Colonic mucosa (tissue), 4 donors: Measurements from ENCODE around the gene SFSWAP. TPM values are rescaled to one million over a fixed set of nuclear protein-coding genes. Genes with fewer than 3 reads are reported as not detected.

ENCODE experiments used
- DNase-seq: peaks from one replicate; pipeline ENCODE4 v3.0.0-alpha.2; 2020
- H3K27ac ChIP-seq: fragments of 200-600 bp; one replicate; pipeline ENCODE4 v1.8.0; 2021
- H3K27me3 ChIP-seq: fragments of 200-600 bp; one replicate; pipeline ENCODE4 v1.8.0; 2021
- H3K36me3 ChIP-seq: fragments of 200-600 bp; one replicate; pipeline ENCODE4 v1.8.0; 2021
- H3K4me1 ChIP-seq: fragments of 200-600 bp; one replicate; pipeline ENCODE4 v1.8.0; 2021; ENCODE audit warnings: mild to moderate bottlenecking
- H3K4me3 ChIP-seq: fragments of 200-600 bp; one replicate; pipeline ENCODE4 v1.8.0; 2021
- H3K9ac ChIP-seq, 2 donors: one replicate each; pipeline ENCODE4 v1.7.0; 2013; ENCODE audit warnings: control low read depth in 2 of 2, low read depth in 2 of 2, low read length in 2 of 2
- H3K9me3 ChIP-seq: fragments of 200-600 bp; one replicate; pipeline ENCODE4 v1.8.0; 2021
- intact Hi-C: fragments of 100-400 bp; cut with DNase I; formaldehyde crosslinking; loops from one replicate; pipeline ENCODE4 v1.14.1; 2022
- total RNA-seq, 2 donors: library from RNA; stranded (reverse); fragmentation: NEBNext Ultra II Directional in 1 of 2; extraction: Animal tissue kit (Norgen Biotek cat#: 25700) in 1 of 2; gene quantifications; one replicate each; pipeline ENCODE4 v1.2.1, GENCODE V29; 2021
- TF ChIP-seq, protein P1 (sequence below): fragments of 200-600 bp; IDR thresholded peaks from one replicate; pipeline ENCODE4 v1.8.0; 2022; ENCODE audit warnings: antibody characterized with exemption, mild to moderate bottlenecking
- donor health status: healthy.
- donor health status: DM: no; HTN: no; CAD: no.
- donor health status: DM: no; HTN: no; CAD: no.

Gene SFSWAP
- total RNA-seq, 2 donors from 2014 or later: 28.2 to 35.6 TPM

DNA sequence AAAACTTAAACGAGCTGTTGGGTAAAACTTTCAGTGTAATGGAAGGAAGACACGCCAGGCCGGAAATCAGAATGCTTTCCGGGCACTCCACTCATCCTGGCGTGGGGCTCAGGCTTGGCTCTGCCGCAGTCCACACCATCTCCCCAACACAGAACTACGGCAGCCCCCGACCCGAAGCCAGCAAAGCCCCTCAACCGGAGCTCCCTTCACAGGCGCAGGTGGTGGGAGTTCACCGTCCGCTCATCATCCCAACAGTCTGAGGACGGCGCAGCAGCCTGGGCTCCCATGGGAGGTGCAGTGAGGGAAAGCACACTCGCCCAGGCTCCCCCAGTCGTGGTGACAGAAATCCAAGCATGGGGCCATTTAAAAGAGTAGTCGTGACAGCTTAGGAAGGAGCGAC, 106.4 kb downstream of the SFSWAP start:
- DNase-seq: no peak
- H3K9me3 ChIP-seq: no peaks in the 10 kb centered on the region

DNA sequence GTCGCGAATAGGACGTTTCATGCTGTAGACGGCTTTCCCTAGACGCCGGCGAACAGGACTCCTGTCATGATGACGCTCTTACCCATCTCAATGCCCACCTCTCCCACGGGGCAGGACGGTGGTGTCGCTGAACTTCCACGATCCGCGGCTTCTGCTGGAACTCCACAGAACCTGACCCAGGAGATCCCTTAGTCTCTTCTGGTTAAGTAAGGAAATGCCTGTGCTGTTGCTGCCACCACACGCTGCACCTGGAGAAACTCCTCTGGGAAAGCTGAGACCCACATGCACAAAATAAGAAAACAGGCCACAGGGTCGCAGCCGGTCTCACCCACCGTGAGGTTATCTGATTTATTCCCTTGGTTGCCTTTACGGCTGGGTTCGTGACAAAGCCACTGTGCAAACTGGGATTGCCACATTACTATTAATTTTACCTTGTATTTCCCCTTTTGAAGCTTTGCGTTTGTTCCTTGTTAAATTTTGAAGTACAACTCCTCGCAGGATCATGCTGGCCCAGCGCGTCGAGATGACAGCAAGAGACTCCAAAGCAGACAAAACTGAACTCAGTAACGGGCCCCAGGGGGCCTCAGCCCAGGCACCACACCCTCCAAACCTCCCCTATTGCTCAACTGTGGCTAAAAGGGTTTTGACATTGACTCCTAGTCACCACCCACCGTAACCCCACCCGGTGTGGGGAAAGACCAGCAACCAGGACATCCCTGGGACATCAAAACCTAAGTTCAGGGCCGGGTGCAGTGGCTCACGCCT, 108.1 kb downstream of the SFSWAP start:
- no peak overlapping the region for H3K27ac ChIP-seq
- no peaks in the 10 kb centered on the region for H3K36me3 ChIP-seq
- no peak overlapping the region for H3K4me3 ChIP-seq
- intact Hi-C loops: no loop called here
- H3K9me3 ChIP-seq: no peaks in the 10 kb centered on the region
- no peak overlapping the region for H3K9ac ChIP-seq
- TF ChIP-seq, protein P1, sequence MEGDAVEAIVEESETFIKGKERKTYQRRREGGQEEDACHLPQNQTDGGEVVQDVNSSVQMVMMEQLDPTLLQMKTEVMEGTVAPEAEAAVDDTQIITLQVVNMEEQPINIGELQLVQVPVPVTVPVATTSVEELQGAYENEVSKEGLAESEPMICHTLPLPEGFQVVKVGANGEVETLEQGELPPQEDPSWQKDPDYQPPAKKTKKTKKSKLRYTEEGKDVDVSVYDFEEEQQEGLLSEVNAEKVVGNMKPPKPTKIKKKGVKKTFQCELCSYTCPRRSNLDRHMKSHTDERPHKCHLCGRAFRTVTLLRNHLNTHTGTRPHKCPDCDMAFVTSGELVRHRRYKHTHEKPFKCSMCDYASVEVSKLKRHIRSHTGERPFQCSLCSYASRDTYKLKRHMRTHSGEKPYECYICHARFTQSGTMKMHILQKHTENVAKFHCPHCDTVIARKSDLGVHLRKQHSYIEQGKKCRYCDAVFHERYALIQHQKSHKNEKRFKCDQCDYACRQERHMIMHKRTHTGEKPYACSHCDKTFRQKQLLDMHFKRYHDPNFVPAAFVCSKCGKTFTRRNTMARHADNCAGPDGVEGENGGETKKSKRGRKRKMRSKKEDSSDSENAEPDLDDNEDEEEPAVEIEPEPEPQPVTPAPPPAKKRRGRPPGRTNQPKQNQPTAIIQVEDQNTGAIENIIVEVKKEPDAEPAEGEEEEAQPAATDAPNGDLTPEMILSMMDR: no peak
- no peak for DNase-seq
- no peaks in the 10 kb centered on the region for H3K4me1 ChIP-seq
- no peaks in the 10 kb centered on the region for H3K27me3 ChIP-seq

More for the DNA sequence above, 106.4 kb downstream of the SFSWAP start:
- Histone ChIP-seq H3K4me3 (no peak overlapping the region), H3K9ac (no peak overlapping the region), H3K27ac (no peak overlapping the region), H3K36me3 (no peaks in the 10 kb centered on the region), H3K27me3 (no peaks in the 10 kb centered on the region), H3K4me1 (no peaks in the 10 kb centered on the region)
- intact Hi-C loops: no loop called here
- TF ChIP-seq, protein P1: no peak

DNA sequence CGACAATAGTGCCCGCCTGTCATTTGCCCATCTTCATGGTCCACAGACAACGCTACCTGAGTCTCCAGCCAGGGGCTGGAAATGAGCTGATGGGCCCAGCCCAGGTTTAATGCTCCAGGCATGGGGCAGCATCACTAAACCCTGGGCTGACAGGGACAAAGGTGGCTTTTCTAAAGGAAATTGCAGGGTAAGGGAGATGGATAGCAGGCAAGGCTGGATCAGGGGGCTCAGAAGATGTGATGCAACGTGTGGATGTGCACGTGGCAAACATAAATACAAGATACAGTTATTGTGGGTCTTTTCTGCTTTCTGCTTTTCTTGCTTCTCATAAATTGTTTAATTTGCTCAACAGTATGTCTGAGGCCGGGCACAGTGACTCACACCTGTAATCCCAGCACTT, 113.6 kb downstream of the SFSWAP start:
- H3K9ac ChIP-seq: no peak overlapping the region
- no peak for DNase-seq

DNA sequence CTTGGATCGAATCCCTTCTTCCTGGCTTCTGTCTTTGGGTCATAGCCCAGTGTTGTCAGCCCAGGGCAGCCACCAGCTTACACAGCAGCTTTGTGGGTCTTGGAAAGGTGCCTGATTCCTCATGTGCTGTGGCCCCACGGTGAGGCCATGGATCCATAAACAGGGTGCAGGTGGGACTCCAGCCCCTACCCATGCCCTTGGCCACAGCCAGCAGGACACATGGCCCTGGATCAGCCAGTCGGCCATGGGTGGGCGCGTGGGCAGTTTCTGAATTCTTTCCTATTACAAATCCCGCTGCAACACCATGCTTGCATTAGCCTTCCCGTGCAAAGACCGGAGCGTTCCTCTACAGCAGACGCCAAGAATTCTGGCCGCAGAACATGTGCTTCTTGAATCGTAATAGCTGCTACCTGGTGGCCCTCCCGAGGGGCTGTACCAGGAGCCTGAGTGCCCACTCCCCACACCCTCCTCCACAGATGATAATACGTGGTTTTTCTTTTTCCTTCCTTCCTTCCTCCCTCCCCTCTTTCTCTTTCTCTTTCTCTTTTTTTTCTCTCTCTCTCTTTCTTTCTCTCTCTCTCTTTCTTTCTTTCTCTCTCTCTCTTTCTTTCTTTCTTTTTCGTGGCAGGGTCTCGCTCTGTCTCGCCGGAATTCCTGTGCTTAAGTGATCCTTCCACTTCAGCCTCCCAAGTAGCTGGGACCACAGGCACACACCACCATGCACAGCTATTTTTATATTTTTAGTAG, 114.4 kb downstream of the SFSWAP start:
- no peak overlapping the region for H3K27ac ChIP-seq
- no peaks in the 10 kb centered on the region for H3K4me1 ChIP-seq
- TF ChIP-seq, protein P1: no peak
- peaks cover 27% of the 10 kb centered on the region for H3K27me3 ChIP-seq
- H3K9me3 ChIP-seq: no peaks in the 10 kb centered on the region
- no peaks in the 10 kb centered on the region for H3K36me3 ChIP-seq
- H3K4me3 ChIP-seq: no peak overlapping the region
- no peak overlapping the region for H3K9ac ChIP-seq
- DNase-seq: no peak
- intact Hi-C loops: loop anchor here (10.0 kb wide), 1 partner anchor 721 kb away; no protein-coding TSS in a partner anchor

More for the DNA sequence above, 113.6 kb downstream of the SFSWAP start:
- H3K4me1 ChIP-seq: no peaks in the 10 kb centered on the region
- no peaks in the 10 kb centered on the region for H3K9me3 ChIP-seq
- TF ChIP-seq, protein P1: no peak
- intact Hi-C loops: loop anchor here (10.0 kb wide), 1 partner anchor 720 kb away; no protein-coding TSS in a partner anchor
- H3K27me3 ChIP-seq: peaks cover 18% of the 10 kb centered on the region
- H3K27ac ChIP-seq: no peak overlapping the region
- no peaks in the 10 kb centered on the region for H3K36me3 ChIP-seq
- H3K4me3 ChIP-seq: no peak overlapping the region

DNA sequence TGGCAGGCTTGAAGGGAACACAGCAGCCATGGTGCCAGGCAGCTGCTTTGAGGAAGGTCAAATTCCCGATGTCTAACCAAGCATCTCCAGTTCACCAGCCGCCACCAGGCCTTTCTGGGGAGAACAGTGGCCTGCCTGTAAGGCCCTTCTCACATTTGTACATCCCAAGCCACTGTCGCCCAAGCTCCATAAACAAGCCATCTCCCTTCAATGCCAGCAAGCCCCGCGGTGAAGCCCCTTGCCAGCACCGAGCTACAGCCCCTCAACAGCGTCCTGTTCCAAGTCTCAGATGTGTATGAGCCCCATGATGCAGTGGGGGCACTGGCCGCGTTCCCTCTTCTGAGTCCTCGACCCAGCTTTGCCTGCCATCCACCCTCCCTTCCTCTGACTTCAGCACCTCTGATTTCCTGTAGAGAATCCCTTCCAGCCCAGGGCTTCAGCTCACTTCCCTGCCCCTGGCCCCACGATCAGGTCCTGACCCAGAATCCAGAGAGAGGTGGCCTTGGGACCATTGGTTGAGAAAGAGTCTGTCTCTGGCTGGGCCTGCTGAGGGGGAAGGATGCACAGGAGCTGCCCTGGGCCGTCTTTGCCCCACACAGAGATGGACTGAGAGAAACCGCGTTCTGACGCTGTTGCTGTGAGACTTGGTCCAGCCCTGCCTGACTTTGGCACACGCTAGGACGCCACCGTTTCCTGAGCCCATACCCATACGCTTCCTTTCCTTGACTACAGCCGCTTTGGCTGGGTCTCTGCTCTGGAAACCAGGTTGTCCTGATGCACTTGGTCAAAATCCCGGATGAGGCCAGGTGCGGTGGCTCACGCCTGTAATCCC, 115.4 kb downstream of the SFSWAP start:
- Histone ChIP-seq H3K4me1 (no peaks in the 10 kb centered on the region), H3K27me3 (peaks cover 36% of the 10 kb centered on the region), H3K4me3 (no peak overlapping the region), H3K36me3 (no peaks in the 10 kb centered on the region), H3K9me3 (no peaks in the 10 kb centered on the region), H3K27ac (no peak overlapping the region), H3K9ac (no peak overlapping the region)
- DNase-seq: no peak
- intact Hi-C loops: loop anchor here (10.0 kb wide), 1 partner anchor 722 kb away; no protein-coding TSS in a partner anchor
- TF ChIP-seq, protein P1: no peak
